Stimulated activated CD8-positive, alpha-beta memory T cell treated with anti-CD3 and anti-CD28 coated beads, Interleukin-7, amount 100 ng/mL, for 48 hours (primary cell): Measurements from ENCODE around the gene ARMC5.
"Not testable (repeated sequence)": the region's sequence is repeated elsewhere in the genome, so short reads cannot be mapped to it uniquely, and the experiment has no call there.

Source experiments
- DNase-seq, 2 donors: peaks; one replicate each; pipeline ENCODE4 v3.0.0-alpha.2; 2020; ENCODE audit warnings: low read depth in 1 of 2; ENCODE audit errors: extremely low read depth in 1 of 2

Gene ARMC5

GRCh38 chr16:31493506-31494125 is 34.3 kb downstream of the ARMC5 start:
- DNase-seq = no peak

GRCh38 chr16:31496670-31497069 is 37.4 kb downstream of the ARMC5 start:
- no peak for DNase-seq

- DNase-seq = no peak
These were observed 39.2 kb downstream of the ARMC5 start for GRCh38 chr16:31498493-31498892.

GRCh38 chr16:31499928-31500327 is 40.6 kb downstream of the ARMC5 start:
- DNase-seq = no peak

- DNase-seq = no peak
These were observed 42.1 kb downstream of the ARMC5 start for GRCh38 chr16:31501226-31501965.

- no peak for DNase-seq
These were observed 42.7 kb downstream of the ARMC5 start for GRCh38 chr16:31501966-31502348.

- DNase-seq = no peak
These were observed 43.7 kb downstream of the ARMC5 start for GRCh38 chr16:31502981-31503380.

- not testable (repeated sequence) for DNase-seq
These were observed 44.3 kb downstream of the ARMC5 start for GRCh38 chr16:31503555-31503954.

- no peak for DNase-seq
These were observed 44.9 kb downstream of the ARMC5 start for GRCh38 chr16:31504159-31504558.

- no peak for DNase-seq
These were observed 46.2 kb downstream of the ARMC5 start for GRCh38 chr16:31505483-31505882.

- DNase-seq = no peak
These were observed 48.3 kb downstream of the ARMC5 start for GRCh38 chr16:31507617-31507928.

GRCh38 chr16:31507929-31508705 is 48.8 kb downstream of the ARMC5 start, which contains the start of gene RUSF1:
TSS of gene RUSF1 (minus strand) at chr16:31508391. CDS start at chr16:31508373, 18 bp downstream.
- peak; percentile 80 to 83 for DNase-seq

GRCh38 chr16:31508706-31509195 is 49.5 kb downstream of the ARMC5 start:
- DNase-seq = no peak

- no peak for DNase-seq
These were observed 53.8 kb downstream of the ARMC5 start for GRCh38 chr16:31513126-31513525.

- no peak for DNase-seq
These were observed 54.6 kb downstream of the ARMC5 start for GRCh38 chr16:31513884-31514283.
